Measurements from ENCODE around the gene SYTL1. TPM values are rescaled to one million over a fixed set of nuclear protein-coding genes. Genes with fewer than 3 reads are reported as not detected.

SYTL1 gene
- total and polyA plus RNA-seq, 5 donors from 2014 or later = 91.0 to 191 (median 122) TPM

- Histone ChIP-seq H3K9me3 (ENCODE audit: control insufficient read depth in 2 of 2, low read length in 2 of 2) (no peaks in the 10 kb centered on the region), H3K27me3 (ENCODE audit: control insufficient read depth, insufficient read depth, low read length) (no peaks in the 10 kb centered on the region), H3K4me1 (ENCODE audit: control insufficient read depth, insufficient read depth, low read length, poor library complexity, severe bottlenecking) (peaks cover 13% of the 10 kb centered on the region), H3K27ac (ENCODE audit: insufficient read depth, low read length, poor library complexity, severe bottlenecking) (no peak overlapping the region), H3K4me3 (ENCODE audit: low read depth, low read length) (no peak overlapping the region), H3K36me3 (ENCODE audit: control insufficient read depth, insufficient read depth, low read length) (peaks cover 50% of the 10 kb centered on the region)
- ATAC-seq (ENCODE audit: low read depth in 2 of 2) (no peak), DNase-seq (no peak)
- Mint-ChIP-seq H3K4me1 (peaks cover 0 to 32% (median 15%) of the 10 kb centered on the region in 4 donors), H3K9me3 (no peaks in the 10 kb centered on the region), H3K27ac (peak overlapping the region in 1 of 3 donors; percentile 59), H3K27me3 (no peaks in the 10 kb centered on the region), H3K4me3 (no peak overlapping the region), H3K36me3 (peaks cover 19% of the 10 kb centered on the region)
These were observed 8.0 kb upstream of the SYTL1 start for GRCh38 chr1:27333717-27334279.

DNA sequence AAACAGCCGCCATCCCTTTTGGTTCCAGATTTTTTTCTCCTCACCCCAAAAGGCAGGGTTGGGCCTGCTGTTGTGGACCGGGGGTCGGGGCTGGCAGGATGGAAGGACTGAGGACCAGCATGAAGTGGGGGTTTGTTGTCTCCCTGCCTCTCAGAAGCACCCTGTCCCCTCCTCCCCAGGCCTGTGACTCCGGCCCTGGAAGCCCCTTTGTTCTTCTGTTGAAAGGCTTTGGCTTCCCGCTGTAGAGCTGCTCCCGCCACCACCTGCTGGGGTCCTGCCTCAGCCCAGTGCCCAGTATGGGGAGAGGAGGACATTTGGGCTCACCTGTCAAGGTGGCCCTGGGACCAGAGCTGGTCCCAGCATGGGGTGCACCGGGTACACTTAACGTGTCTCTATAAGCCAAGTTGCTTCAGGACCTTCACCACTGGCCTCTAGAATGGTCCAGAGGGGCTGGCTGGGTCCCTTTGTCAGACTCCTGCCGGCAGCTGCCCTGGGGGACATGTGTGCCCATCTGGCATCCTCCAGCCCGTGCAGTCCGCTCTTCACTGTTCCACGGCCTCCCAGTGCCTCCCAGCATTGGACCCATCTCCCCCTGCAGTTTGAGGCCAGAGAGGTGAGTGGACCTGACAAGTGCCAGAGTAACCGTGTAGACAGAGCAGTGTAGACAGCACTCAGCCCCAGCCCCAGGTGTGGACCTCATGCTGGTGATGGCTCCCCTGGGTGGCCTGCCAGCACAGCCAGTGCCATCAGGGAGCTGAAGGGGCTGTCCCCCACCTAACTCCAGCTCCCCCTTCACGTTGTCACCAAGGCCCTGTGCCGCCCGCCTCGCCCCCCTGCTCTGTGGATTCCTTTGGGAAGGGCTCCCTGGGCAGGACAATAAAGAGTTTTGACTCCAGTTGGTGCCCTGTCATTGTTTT lies 6.1 kb upstream of the SYTL1 start:
- H3K4me3 ChIP-seq (ENCODE audit: low read depth, low read length) = no peak overlapping the region
- H3K4me1 Mint-ChIP-seq = peaks cover 0 to 40% (median 19%) of the 10 kb centered on the region in 4 donors
- H3K27me3 ChIP-seq (ENCODE audit: control insufficient read depth, insufficient read depth, low read length) = no peaks in the 10 kb centered on the region
- peaks cover 19% of the 10 kb centered on the region for H3K36me3 Mint-ChIP-seq
- DNase-seq = no peak
- H3K36me3 ChIP-seq (ENCODE audit: control insufficient read depth, insufficient read depth, low read length) = peaks cover 40% of the 10 kb centered on the region
- H3K27me3 Mint-ChIP-seq = no peaks in the 10 kb centered on the region
- H3K9me3 Mint-ChIP-seq = no peaks in the 10 kb centered on the region
- H3K27ac ChIP-seq (ENCODE audit: insufficient read depth, low read length, poor library complexity, severe bottlenecking) = no peak overlapping the region
- H3K27ac Mint-ChIP-seq = no peak overlapping the region
- no peaks in the 10 kb centered on the region for H3K9me3 ChIP-seq (ENCODE audit: control insufficient read depth in 2 of 2, low read length in 2 of 2)
- peaks cover 16% of the 10 kb centered on the region for H3K4me1 ChIP-seq (ENCODE audit: control insufficient read depth, insufficient read depth, low read length, poor library complexity, severe bottlenecking)
- ATAC-seq (ENCODE audit: low read depth in 2 of 2) = no peak
- H3K4me3 Mint-ChIP-seq = no peak overlapping the region

GRCh38 chr1:27336756-27337155 lies 5.1 kb upstream of the SYTL1 start:
- peaks cover 0 to 44% (median 25%) of the 10 kb centered on the region in 4 donors for H3K4me1 Mint-ChIP-seq
- Histone ChIP-seq H3K4me3 (ENCODE audit: low read depth, low read length) (no peak overlapping the region), H3K4me1 (ENCODE audit: control insufficient read depth, insufficient read depth, low read length, poor library complexity, severe bottlenecking) (peaks cover 26% of the 10 kb centered on the region), H3K9me3 (ENCODE audit: control insufficient read depth in 2 of 2, low read length in 2 of 2) (no peaks in the 10 kb centered on the region), H3K27me3 (ENCODE audit: control insufficient read depth, insufficient read depth, low read length) (no peaks in the 10 kb centered on the region), H3K36me3 (ENCODE audit: control insufficient read depth, insufficient read depth, low read length) (peaks cover 31% of the 10 kb centered on the region), H3K27ac (ENCODE audit: insufficient read depth, low read length, poor library complexity, severe bottlenecking) (no peak overlapping the region)
- H3K9me3 Mint-ChIP-seq = no peaks in the 10 kb centered on the region
- no peaks in the 10 kb centered on the region for H3K27me3 Mint-ChIP-seq
- DNase-seq (no peak), ATAC-seq (ENCODE audit: low read depth in 2 of 2) (no peak)
- no peak overlapping the region for H3K4me3 Mint-ChIP-seq
- H3K27ac Mint-ChIP-seq = no peak overlapping the region
- peaks cover 19% of the 10 kb centered on the region for H3K36me3 Mint-ChIP-seq

GRCh38 chr1:27338751-27339150 lies 3.1 kb upstream of the SYTL1 start:
- Mint-ChIP-seq H3K27me3 (no peaks in the 10 kb centered on the region), H3K27ac (peak overlapping the region; percentile 87 to 91 (median 90)), H3K36me3 (peaks cover 19% of the 10 kb centered on the region), H3K4me1 (peaks cover 4 to 37% (median 26%) of the 10 kb centered on the region in 4 donors), H3K4me3 (peak overlapping the region in 3 of 4 donors; percentile 53 to 98 (median 75)), H3K9me3 (no peaks in the 10 kb centered on the region)
- ATAC-seq (ENCODE audit: low read depth in 2 of 2) (no peak), DNase-seq (no peak)
- H3K4me3 ChIP-seq (ENCODE audit: low read depth, low read length) = no peak overlapping the region
- peaks cover 28% of the 10 kb centered on the region for H3K4me1 ChIP-seq (ENCODE audit: control insufficient read depth, insufficient read depth, low read length, poor library complexity, severe bottlenecking)
- H3K27me3 ChIP-seq (ENCODE audit: control insufficient read depth, insufficient read depth, low read length) = no peaks in the 10 kb centered on the region
- peaks cover 20% of the 10 kb centered on the region for H3K36me3 ChIP-seq (ENCODE audit: control insufficient read depth, insufficient read depth, low read length)
- H3K9me3 ChIP-seq (ENCODE audit: control insufficient read depth in 2 of 2, low read length in 2 of 2) = no peaks in the 10 kb centered on the region
- no peak overlapping the region for H3K27ac ChIP-seq (ENCODE audit: insufficient read depth, low read length, poor library complexity, severe bottlenecking)

DNA sequence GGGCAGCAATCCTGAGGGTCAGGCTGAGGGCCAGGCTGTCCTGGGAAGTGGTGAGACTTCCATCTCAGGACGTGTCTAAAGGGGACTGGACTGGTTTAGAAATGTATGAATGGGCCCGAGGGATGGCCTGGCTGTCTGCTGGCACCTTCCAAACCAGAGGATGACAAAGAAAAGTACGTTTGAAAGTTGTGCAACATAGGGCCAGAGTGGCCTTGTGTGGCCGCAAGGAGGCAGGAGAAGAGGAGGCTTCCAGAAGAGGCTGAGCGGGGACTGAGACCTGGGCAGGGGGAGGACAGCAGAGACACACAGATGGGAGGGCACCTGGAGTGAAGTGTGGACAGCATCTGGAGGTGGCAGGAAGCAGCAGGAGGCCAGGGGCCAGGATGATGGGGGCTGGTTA lies 2.6 kb upstream of the SYTL1 start:
- Histone ChIP-seq H3K27me3 (ENCODE audit: control insufficient read depth, insufficient read depth, low read length) (no peaks in the 10 kb centered on the region), H3K4me1 (ENCODE audit: control insufficient read depth, insufficient read depth, low read length, poor library complexity, severe bottlenecking) (peaks cover 31% of the 10 kb centered on the region), H3K9me3 (ENCODE audit: control insufficient read depth in 2 of 2, low read length in 2 of 2) (no peaks in the 10 kb centered on the region), H3K4me3 (ENCODE audit: low read depth, low read length) (no peak overlapping the region), H3K27ac (ENCODE audit: insufficient read depth, low read length, poor library complexity, severe bottlenecking) (no peak overlapping the region), H3K36me3 (ENCODE audit: control insufficient read depth, insufficient read depth, low read length) (peaks cover 18% of the 10 kb centered on the region)
- Mint-ChIP-seq H3K27me3 (no peaks in the 10 kb centered on the region), H3K4me3 (peak overlapping the region in 3 of 4 donors; percentile 53 to 98 (median 84)), H3K36me3 (peaks cover 16% of the 10 kb centered on the region), H3K4me1 (peaks cover 4 to 40% (median 29%) of the 10 kb centered on the region in 4 donors), H3K27ac (peak overlapping the region in 2 of 3 donors; percentile 87 to 90), H3K9me3 (no peaks in the 10 kb centered on the region)
- ATAC-seq (ENCODE audit: low read depth in 2 of 2) = no peak
- no peak for DNase-seq

- Mint-ChIP-seq H3K27me3 (no peaks in the 10 kb centered on the region), H3K36me3 (peaks cover 17% of the 10 kb centered on the region), H3K9me3 (no peaks in the 10 kb centered on the region), H3K27ac (peak overlapping the region; percentile 90 to 97 (median 96)), H3K4me3 (peak overlapping the region; percentile 93 to 98 (median 95)), H3K4me1 (peaks cover 4 to 62% (median 35%) of the 10 kb centered on the region in 4 donors)
- DNase-seq = peak in 1 of 3 donors; percentile 80
- Histone ChIP-seq H3K9me3 (ENCODE audit: control insufficient read depth in 2 of 2, low read length in 2 of 2) (no peaks in the 10 kb centered on the region), H3K27ac (ENCODE audit: insufficient read depth, low read length, poor library complexity, severe bottlenecking) (peak overlapping the region; percentile 79), H3K36me3 (ENCODE audit: control insufficient read depth, insufficient read depth, low read length) (peaks cover 18% of the 10 kb centered on the region), H3K4me1 (ENCODE audit: control insufficient read depth, insufficient read depth, low read length, poor library complexity, severe bottlenecking) (peaks cover 48% of the 10 kb centered on the region), H3K4me3 (ENCODE audit: low read depth, low read length) (peak overlapping the region; percentile 95), H3K27me3 (ENCODE audit: control insufficient read depth, insufficient read depth, low read length) (no peaks in the 10 kb centered on the region)
- ATAC-seq (ENCODE audit: low read depth in 2 of 2) = peak; percentile 33 to 47
These were observed 562 bp downstream of the SYTL1 start for GRCh38 chr1:27342391-27342777.

DNA sequence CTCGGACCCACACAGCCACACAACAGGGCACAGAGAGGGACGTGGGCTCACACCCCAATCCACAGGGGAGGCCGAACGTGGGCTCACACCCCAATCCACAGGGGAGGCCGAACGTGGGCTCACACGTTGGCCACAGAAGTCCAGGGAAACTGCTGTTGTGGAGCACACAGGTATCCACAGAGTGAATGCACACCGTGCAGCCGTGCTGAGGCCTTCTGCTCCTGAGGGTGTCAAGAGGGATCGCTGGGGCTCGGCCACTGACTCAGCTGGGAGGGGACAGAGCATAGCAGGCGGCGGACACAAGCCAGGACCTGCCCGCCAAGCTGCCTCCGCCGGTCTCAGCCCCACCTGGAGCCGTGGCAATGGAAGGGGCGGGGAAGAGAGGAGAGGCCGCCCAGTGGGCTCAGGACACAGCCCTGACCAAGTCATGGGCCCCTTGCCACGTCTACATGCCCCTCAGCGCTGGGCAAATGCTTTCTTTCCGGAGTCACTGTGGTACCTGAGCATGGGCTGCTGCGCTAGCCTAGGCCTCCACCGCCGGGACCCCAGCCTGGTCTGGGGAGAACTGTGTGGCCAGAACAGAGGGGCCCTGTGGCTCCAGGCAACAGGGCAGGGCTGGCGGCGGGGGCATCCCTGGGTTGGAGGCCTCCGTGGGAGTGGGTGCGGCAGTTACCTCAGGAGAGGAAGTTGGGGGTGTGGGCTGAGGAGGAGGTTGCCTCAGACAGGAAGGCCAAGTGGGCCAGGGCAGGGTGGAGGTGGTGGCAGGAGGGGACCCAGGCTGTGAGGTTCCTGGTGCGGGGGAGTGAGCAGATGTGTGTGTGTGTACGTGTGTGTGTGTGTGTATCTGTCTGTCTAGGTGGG lies 1.2 kb downstream of the SYTL1 start:
- H3K36me3 Mint-ChIP-seq = peaks cover 21% of the 10 kb centered on the region

More for the DNA sequence above, 1.2 kb downstream of the SYTL1 start:
- Mint-ChIP-seq H3K27me3 (no peaks in the 10 kb centered on the region), H3K27ac (peak overlapping the region; percentile 90 to 97 (median 96)), H3K4me1 (peaks cover 4 to 65% (median 36%) of the 10 kb centered on the region in 4 donors), H3K4me3 (peak overlapping the region; percentile 93 to 98 (median 95)), H3K9me3 (no peaks in the 10 kb centered on the region)
- DNase-seq (peak; percentile 65 to 92 (median 82)), ATAC-seq (ENCODE audit: low read depth in 2 of 2) (peak; percentile 84 to 86)
- peaks cover 25% of the 10 kb centered on the region for H3K36me3 ChIP-seq (ENCODE audit: control insufficient read depth, insufficient read depth, low read length)
- no peaks in the 10 kb centered on the region for H3K9me3 ChIP-seq (ENCODE audit: control insufficient read depth in 2 of 2, low read length in 2 of 2)
- peaks cover 48% of the 10 kb centered on the region for H3K4me1 ChIP-seq (ENCODE audit: control insufficient read depth, insufficient read depth, low read length, poor library complexity, severe bottlenecking)
- H3K27me3 ChIP-seq (ENCODE audit: control insufficient read depth, insufficient read depth, low read length) = no peaks in the 10 kb centered on the region
- peak overlapping the region; percentile 95 for H3K4me3 ChIP-seq (ENCODE audit: low read depth, low read length)
- H3K27ac ChIP-seq (ENCODE audit: insufficient read depth, low read length, poor library complexity, severe bottlenecking) = peak overlapping the region; percentile 79

Data from CD4-positive, CD25-positive, alpha-beta regulatory T cell (primary cell).